Sigmoid colon (tissue), 4 donors: Measurements from ENCODE around the gene SMIM45.

Source experiments
- EP300 ChIP-seq, 4 donors: sonication (generic); formaldehyde crosslinking; IDR thresholded peaks; one replicate each; pipeline ENCODE4 v1.6.1; 2017; ENCODE audit warnings: antibody characterized with exemption in 4 of 4
- POLR2AphosphoS5 ChIP-seq, 4 donors: sonication (generic); formaldehyde crosslinking; IDR thresholded peaks; one replicate each; pipeline ENCODE4 v1.6.1; 2017; ENCODE audit warnings: antibody characterized with exemption in 4 of 4
- TF ChIP-seq, protein P1 (sequence below), 4 experiments: fragments of 450-650 bp in 3 of 4; fragments of 200-600 bp in 1 of 4; IDR thresholded peaks; one replicate each; pipeline ENCODE4 v1.5.1; 2016 to 2019; ENCODE audit warnings: antibody characterized with exemption in 4 of 4, mild to moderate bottlenecking in 3 of 4, moderate library complexity in 2 of 4

DNA sequence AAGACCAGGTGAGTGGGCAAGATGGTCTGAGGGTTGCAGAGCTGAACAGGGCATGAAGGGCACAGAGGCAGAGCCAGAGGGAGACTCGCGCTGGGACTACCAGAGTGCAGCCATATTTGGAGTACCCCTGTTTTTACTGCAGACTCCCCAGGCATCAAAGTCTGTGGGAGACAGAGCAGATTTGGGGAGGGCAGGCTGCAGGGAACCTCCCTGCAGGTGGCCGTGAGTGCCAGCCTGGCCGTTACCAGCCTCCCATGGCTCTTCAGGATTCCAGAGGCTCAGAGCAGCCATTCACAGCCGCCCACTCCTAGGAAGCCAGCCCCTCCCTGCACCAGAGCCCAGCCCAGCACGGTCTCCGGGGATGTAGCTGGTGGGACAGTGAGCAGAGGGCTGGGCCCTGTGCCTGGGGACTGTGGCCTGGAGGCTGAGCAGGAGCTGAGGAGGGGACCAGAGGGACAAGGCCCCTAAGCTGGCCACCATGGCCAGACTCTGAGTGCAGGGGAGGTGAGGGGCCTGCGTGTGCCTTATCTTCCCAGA is 17.2 kb downstream of the SMIM45 start, which contains the start of gene SEPTIN3:
- TF ChIP-seq, protein P1, sequence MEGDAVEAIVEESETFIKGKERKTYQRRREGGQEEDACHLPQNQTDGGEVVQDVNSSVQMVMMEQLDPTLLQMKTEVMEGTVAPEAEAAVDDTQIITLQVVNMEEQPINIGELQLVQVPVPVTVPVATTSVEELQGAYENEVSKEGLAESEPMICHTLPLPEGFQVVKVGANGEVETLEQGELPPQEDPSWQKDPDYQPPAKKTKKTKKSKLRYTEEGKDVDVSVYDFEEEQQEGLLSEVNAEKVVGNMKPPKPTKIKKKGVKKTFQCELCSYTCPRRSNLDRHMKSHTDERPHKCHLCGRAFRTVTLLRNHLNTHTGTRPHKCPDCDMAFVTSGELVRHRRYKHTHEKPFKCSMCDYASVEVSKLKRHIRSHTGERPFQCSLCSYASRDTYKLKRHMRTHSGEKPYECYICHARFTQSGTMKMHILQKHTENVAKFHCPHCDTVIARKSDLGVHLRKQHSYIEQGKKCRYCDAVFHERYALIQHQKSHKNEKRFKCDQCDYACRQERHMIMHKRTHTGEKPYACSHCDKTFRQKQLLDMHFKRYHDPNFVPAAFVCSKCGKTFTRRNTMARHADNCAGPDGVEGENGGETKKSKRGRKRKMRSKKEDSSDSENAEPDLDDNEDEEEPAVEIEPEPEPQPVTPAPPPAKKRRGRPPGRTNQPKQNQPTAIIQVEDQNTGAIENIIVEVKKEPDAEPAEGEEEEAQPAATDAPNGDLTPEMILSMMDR (IDR thresholded peaks at IDR 0.05), result no peak
- TF ChIP-seq POLR2AphosphoS5 (IDR thresholded peaks at IDR 0.05), result no peak
- TF ChIP-seq EP300 (IDR thresholded peaks at IDR 0.05), result no peak
